ENCODE measurements around the gene SPATA19.

Gene SPATA19

GRCh38 chr11:133835593-133836548 lies 9.4 kb downstream of the SPATA19 start:
- DNase-seq = no peak

- no peak for DNase-seq
Observed at GRCh38 chr11:133834682-133835592, 10.4 kb downstream of the SPATA19 start.

GRCh38 chr11:133833898-133834681 lies 11.2 kb downstream of the SPATA19 start:
- no peak for DNase-seq

GRCh38 chr11:133832991-133833897 lies 12.1 kb downstream of the SPATA19 start:
- DNase-seq = no peak

GRCh38 chr11:133832096-133832990 lies 13.0 kb downstream of the SPATA19 start:
- no peak for DNase-seq

GRCh38 chr11:133830931-133831907 lies 14.1 kb downstream of the SPATA19 start:
- DNase-seq = no peak

GRCh38 chr11:133829566-133829965 lies 15.7 kb downstream of the SPATA19 start:
- no peak for DNase-seq

- no peak for DNase-seq
Observed at GRCh38 chr11:133828871-133829270, 16.4 kb downstream of the SPATA19 start.

GRCh38 chr11:133827556-133827955 lies 17.8 kb downstream of the SPATA19 start:
- DNase-seq = no peak

- no peak for DNase-seq
Observed at GRCh38 chr11:133826866-133827265, 18.4 kb downstream of the SPATA19 start.

- DNase-seq = no peak
Observed at GRCh38 chr11:133825666-133826065, 19.6 kb downstream of the SPATA19 start.

- DNase-seq = no peak
Observed at GRCh38 chr11:133825156-133825555, 20.2 kb downstream of the SPATA19 start.

- no peak for DNase-seq
Observed at GRCh38 chr11:133824593-133824992, 20.7 kb downstream of the SPATA19 start.

GRCh38 chr11:133823614-133824013 lies 21.7 kb downstream of the SPATA19 start:
- no peak for DNase-seq

GRCh38 chr11:133823211-133823610 lies 22.1 kb downstream of the SPATA19 start:
- DNase-seq = no peak

- DNase-seq = no peak
Observed at GRCh38 chr11:133821776-133822175, 23.5 kb downstream of the SPATA19 start.

GRCh38 chr11:133819746-133820315 lies 25.5 kb downstream of the SPATA19 start:
- no peak for DNase-seq

GRCh38 chr11:133819114-133819513 lies 26.2 kb downstream of the SPATA19 start:
- no peak for DNase-seq

GRCh38 chr11:133818302-133818701 lies 27.0 kb downstream of the SPATA19 start:
- DNase-seq = no peak
